Measurements from ENCODE around the gene PCMTD2. TPM values are rescaled to one million over a fixed set of nuclear protein-coding genes. Genes with fewer than 3 reads are reported as not detected.
A peak's percentile ranks its signal among the peaks of the same experiment; 100 is the strongest.

The PCMTD2 gene
- total RNA-seq, 1 experiment from 2014 or later, result 50.9 TPM

DNA sequence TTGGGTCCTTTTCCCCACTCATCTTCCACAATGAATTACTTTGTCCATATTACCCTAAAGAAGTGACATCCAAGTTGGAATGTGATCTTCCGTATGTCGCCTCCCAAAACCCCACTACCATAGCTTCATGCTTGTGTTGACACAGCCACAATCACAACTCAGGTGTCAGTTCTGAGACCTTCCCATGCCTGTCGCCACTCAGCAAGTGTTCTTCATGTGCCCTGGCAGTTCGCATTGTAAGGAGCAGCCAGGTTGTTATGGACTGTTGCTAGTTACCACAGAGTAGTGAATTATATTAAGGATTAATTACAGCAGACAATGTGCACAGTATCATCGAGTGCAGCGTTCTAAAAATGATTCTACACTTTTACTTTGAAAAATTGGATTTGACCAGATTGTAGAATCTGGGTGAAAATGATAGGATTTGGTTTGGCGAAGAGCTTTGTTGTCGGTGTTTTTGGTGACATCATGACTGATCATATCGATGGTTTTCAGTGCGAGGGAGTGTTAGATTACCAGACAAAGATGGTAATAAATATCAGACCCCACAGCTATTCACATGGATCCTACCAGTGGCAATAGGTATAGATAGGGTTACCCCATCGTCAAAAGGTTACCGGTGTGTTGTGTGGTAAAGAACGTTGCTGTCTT, 1.7 kb downstream of the PCMTD2 start:
- peaks cover 8% of the 10 kb centered on the region for H3K27me3 Mint-ChIP-seq (ENCODE audit: low read depth)
- H3K4me3 Mint-ChIP-seq, result peak overlapping the region; percentile 92
- H3K4me1 Mint-ChIP-seq, result peaks cover 32% of the 10 kb centered on the region
- DNase-seq (ENCODE audit: low spot score), result no peak
- ChIA-PET POLR2A (no interaction called here), CTCF (interaction anchor here (2.5 to 3.3 kb wide), 2 partner anchors 29 to 34 kb away, joined by 9 to 13 read pairs; no protein-coding TSS in a partner anchor)
- no peaks in the 10 kb centered on the region for H3K9me3 Mint-ChIP-seq
- ATAC-seq, result no peak
- no peak for TF ChIP-seq ZNF121 (CRISPR knock-in tag; IDR thresholded peaks at IDR 0.05)
- TF ChIP-seq, protein P1, sequence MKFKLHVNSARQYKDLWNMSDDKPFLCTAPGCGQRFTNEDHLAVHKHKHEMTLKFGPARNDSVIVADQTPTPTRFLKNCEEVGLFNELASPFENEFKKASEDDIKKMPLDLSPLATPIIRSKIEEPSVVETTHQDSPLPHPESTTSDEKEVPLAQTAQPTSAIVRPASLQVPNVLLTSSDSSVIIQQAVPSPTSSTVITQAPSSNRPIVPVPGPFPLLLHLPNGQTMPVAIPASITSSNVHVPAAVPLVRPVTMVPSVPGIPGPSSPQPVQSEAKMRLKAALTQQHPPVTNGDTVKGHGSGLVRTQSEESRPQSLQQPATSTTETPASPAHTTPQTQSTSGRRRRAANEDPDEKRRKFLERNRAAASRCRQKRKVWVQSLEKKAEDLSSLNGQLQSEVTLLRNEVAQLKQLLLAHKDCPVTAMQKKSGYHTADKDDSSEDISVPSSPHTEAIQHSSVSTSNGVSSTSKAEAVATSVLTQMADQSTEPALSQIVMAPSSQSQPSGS (CRISPR knock-in tag; IDR thresholded peaks at IDR 0.05; ENCODE audit: borderline replicate concordance, low read depth), result no peak
- TF ChIP-seq, protein P2, sequence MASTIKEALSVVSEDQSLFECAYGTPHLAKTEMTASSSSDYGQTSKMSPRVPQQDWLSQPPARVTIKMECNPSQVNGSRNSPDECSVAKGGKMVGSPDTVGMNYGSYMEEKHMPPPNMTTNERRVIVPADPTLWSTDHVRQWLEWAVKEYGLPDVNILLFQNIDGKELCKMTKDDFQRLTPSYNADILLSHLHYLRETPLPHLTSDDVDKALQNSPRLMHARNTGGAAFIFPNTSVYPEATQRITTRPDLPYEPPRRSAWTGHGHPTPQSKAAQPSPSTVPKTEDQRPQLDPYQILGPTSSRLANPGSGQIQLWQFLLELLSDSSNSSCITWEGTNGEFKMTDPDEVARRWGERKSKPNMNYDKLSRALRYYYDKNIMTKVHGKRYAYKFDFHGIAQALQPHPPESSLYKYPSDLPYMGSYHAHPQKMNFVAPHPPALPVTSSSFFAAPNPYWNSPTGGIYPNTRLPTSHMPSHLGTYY (CRISPR knock-in tag; IDR thresholded peaks at IDR 0.05), result no peak
- no peak for TF ChIP-seq ZNF423 (CRISPR knock-in tag; IDR thresholded peaks at IDR 0.05)
- TF ChIP-seq, protein P3, sequence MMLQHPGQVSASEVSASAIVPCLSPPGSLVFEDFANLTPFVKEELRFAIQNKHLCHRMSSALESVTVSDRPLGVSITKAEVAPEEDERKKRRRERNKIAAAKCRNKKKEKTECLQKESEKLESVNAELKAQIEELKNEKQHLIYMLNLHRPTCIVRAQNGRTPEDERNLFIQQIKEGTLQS (CRISPR knock-in tag; conservative IDR thresholded peaks at IDR 0.05), result no peak
- no peak for TF ChIP-seq SMAD4 (CRISPR knock-in tag; IDR thresholded peaks at IDR 0.05)
- TF ChIP-seq, protein P4, sequence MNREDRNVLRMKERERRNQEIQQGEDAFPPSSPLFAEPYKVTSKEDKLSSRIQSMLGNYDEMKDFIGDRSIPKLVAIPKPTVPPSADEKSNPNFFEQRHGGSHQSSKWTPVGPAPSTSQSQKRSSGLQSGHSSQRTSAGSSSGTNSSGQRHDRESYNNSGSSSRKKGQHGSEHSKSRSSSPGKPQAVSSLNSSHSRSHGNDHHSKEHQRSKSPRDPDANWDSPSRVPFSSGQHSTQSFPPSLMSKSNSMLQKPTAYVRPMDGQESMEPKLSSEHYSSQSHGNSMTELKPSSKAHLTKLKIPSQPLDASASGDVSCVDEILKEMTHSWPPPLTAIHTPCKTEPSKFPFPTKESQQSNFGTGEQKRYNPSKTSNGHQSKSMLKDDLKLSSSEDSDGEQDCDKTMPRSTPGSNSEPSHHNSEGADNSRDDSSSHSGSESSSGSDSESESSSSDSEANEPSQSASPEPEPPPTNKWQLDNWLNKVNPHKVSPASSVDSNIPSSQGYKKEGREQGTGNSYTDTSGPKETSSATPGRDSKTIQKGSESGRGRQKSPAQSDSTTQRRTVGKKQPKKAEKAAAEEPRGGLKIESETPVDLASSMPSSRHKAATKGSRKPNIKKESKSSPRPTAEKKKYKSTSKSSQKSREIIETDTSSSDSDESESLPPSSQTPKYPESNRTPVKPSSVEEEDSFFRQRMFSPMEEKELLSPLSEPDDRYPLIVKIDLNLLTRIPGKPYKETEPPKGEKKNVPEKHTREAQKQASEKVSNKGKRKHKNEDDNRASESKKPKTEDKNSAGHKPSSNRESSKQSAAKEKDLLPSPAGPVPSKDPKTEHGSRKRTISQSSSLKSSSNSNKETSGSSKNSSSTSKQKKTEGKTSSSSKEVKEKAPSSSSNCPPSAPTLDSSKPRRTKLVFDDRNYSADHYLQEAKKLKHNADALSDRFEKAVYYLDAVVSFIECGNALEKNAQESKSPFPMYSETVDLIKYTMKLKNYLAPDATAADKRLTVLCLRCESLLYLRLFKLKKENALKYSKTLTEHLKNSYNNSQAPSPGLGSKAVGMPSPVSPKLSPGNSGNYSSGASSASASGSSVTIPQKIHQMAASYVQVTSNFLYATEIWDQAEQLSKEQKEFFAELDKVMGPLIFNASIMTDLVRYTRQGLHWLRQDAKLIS (CRISPR knock-in tag; IDR thresholded peaks at IDR 0.05; ENCODE audit: borderline replicate concordance), result no peak
- no peak for TF ChIP-seq TEAD1 (CRISPR knock-in tag; IDR thresholded peaks at IDR 0.05)
- no peak for TF ChIP-seq CREB1 (CRISPR knock-in tag; IDR thresholded peaks at IDR 0.05)
- H3K36me3 Mint-ChIP-seq, result no peaks in the 10 kb centered on the region; the same call in 1 of the 2 replicates
- H3K27ac Mint-ChIP-seq, result peak overlapping the region; percentile 15; the same call in 1 of the 2 replicates

DNA sequence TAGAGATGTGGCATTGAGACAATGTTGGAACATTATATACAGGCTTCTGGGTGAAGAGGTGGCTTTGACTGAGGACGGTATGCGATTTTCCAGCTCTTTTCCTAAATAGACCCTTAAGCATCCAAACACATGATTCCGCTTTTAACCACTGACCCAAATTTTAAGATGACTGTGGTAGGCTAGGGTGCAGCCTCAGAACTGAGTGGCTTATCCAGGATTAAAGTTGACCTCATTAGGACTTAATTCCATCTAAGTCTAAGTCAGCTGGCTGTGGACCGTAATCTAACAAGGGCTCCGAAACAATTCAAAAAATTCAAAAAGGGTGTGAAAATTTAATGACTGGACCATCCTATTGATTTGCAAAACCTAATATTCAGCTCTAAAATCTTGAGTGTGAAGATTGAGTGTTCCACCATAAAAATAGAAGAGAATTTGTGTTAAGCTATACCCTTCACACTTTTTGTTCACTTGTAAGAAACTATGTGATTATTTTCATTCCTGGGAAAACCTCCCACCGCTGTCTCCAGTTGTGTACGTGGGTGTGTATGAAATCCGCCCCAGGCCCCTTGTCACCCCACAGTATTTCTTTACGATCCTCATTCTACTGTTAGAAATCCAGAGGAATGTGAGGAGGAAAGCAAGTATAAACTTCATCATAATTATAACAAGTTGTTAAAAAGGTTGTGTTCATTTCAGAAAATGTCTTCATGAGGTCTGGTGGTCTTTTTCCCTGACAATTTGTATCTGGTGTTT, 2.7 kb downstream of the PCMTD2 start:
- no peak for DNase-seq (ENCODE audit: low spot score)
- POLR2A ChIA-PET, result no interaction called here

More for the DNA sequence above, 2.7 kb downstream of the PCMTD2 start:
- CTCF ChIA-PET, result interaction anchor here (3.3 kb wide), 1 partner anchor 35 kb away, joined by 13 read pairs; no protein-coding TSS in a partner anchor
- peaks cover 5% of the 10 kb centered on the region for H3K27me3 Mint-ChIP-seq (ENCODE audit: low read depth)
- peak overlapping the region; percentile 13 for H3K27ac Mint-ChIP-seq
- no peaks in the 10 kb centered on the region for H3K9me3 Mint-ChIP-seq
- H3K36me3 Mint-ChIP-seq, result no peaks in the 10 kb centered on the region; the same call in 1 of the 2 replicates
- peaks cover 32% of the 10 kb centered on the region for H3K4me1 Mint-ChIP-seq
- H3K4me3 Mint-ChIP-seq, result no peak overlapping the region; the same call in 1 of the 2 replicates
- no peak for ATAC-seq
- TF ChIP-seq IRF2 (CRISPR knock-in tag; IDR thresholded peaks at IDR 0.05; ENCODE audit: borderline replicate concordance, low read depth), result no peak
- TF ChIP-seq, protein P5, sequence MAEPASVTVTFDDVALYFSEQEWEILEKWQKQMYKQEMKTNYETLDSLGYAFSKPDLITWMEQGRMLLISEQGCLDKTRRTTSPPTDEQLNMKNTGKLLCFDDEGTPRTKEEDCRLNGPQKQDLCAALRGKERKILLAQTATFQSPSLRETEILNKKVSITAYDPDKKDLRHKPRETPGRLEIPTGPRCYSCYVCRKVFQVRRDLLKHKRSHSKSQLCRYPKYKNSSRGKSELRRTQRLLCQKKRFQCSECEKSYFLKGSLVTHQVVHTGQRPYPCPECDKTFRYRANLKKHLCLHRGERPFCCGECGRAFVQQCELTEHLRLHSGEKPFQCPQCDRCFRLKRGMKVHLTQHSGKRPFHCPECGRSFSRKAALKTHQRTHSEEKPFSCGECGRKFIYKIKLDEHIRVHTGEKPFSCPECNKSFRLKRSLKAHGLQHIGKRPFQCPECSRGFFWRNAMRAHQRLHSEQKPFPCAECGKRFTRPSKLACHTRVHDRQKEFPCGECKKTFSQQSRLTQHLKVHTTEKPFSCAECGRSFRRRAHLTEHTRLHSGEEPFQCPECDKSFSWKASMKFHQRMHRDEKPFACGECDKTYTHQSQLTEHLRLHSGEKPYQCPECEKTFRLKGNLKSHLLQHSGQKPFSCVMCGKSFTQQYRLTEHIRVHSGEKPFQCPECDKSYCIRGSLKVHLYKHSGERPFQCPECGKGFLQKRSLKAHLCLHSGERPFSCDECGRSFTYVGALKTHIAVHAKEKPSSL (CRISPR knock-in tag; conservative IDR thresholded peaks at IDR 0.05), result no peak
- TF ChIP-seq FOXP1 (CRISPR knock-in tag; IDR thresholded peaks at IDR 0.05; ENCODE audit: borderline replicate concordance), result no peak
- no peak for TF ChIP-seq NR3C1 (CRISPR knock-in tag; conservative IDR thresholded peaks at IDR 0.05; ENCODE audit: low read depth)
- TF ChIP-seq SMAD3 (CRISPR knock-in tag; IDR thresholded peaks at IDR 0.05; ENCODE audit: borderline replicate concordance), result no peak
- TF ChIP-seq, protein P6, sequence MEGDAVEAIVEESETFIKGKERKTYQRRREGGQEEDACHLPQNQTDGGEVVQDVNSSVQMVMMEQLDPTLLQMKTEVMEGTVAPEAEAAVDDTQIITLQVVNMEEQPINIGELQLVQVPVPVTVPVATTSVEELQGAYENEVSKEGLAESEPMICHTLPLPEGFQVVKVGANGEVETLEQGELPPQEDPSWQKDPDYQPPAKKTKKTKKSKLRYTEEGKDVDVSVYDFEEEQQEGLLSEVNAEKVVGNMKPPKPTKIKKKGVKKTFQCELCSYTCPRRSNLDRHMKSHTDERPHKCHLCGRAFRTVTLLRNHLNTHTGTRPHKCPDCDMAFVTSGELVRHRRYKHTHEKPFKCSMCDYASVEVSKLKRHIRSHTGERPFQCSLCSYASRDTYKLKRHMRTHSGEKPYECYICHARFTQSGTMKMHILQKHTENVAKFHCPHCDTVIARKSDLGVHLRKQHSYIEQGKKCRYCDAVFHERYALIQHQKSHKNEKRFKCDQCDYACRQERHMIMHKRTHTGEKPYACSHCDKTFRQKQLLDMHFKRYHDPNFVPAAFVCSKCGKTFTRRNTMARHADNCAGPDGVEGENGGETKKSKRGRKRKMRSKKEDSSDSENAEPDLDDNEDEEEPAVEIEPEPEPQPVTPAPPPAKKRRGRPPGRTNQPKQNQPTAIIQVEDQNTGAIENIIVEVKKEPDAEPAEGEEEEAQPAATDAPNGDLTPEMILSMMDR (IDR thresholded peaks at IDR 0.05), result no peak
- no peak for TF ChIP-seq ETV6 (CRISPR knock-in tag; IDR thresholded peaks at IDR 0.05)
- TF ChIP-seq, protein P7, sequence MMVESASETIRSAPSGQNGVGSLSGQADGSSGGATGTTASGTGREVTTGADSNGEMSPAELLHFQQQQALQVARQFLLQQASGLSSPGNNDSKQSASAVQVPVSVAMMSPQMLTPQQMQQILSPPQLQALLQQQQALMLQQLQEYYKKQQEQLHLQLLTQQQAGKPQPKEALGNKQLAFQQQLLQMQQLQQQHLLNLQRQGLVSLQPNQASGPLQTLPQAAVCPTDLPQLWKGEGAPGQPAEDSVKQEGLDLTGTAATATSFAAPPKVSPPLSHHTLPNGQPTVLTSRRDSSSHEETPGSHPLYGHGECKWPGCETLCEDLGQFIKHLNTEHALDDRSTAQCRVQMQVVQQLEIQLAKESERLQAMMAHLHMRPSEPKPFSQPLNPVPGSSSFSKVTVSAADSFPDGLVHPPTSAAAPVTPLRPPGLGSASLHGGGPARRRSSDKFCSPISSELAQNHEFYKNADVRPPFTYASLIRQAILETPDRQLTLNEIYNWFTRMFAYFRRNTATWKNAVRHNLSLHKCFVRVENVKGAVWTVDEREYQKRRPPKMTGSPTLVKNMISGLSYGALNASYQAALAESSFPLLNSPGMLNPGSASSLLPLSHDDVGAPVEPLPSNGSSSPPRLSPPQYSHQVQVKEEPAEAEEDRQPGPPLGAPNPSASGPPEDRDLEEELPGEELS (CRISPR knock-in tag; IDR thresholded peaks at IDR 0.05), result no peak

Measured in WTC11 (cell line).